Subcutaneous adipose tissue (tissue), 4 donors: ENCODE measurements around the gene ASCC2. TPM values are rescaled to one million over a fixed set of nuclear protein-coding genes. Genes with fewer than 3 reads are reported as not detected.

Experiments
- total RNA-seq, 4 donors: library from RNA; depleted of rRNA; stranded (reverse); fragments of >200 nt; gene quantifications; one replicate each; pipeline ENCODE4 v1.1.0, GENCODE V29; 2016
- TF ChIP-seq, protein P1 (sequence below): fragments of 450-650 bp; IDR thresholded peaks from one replicate; pipeline ENCODE4 v1.5.1; 2016; ENCODE audit warnings: low read depth, mild to moderate bottlenecking, control low read depth, antibody characterized with exemption, moderate library complexity

Gene ASCC2
- total RNA-seq, 4 donors from 2014 or later, result 37.7 to 113 (median 64.8) TPM

DNA sequence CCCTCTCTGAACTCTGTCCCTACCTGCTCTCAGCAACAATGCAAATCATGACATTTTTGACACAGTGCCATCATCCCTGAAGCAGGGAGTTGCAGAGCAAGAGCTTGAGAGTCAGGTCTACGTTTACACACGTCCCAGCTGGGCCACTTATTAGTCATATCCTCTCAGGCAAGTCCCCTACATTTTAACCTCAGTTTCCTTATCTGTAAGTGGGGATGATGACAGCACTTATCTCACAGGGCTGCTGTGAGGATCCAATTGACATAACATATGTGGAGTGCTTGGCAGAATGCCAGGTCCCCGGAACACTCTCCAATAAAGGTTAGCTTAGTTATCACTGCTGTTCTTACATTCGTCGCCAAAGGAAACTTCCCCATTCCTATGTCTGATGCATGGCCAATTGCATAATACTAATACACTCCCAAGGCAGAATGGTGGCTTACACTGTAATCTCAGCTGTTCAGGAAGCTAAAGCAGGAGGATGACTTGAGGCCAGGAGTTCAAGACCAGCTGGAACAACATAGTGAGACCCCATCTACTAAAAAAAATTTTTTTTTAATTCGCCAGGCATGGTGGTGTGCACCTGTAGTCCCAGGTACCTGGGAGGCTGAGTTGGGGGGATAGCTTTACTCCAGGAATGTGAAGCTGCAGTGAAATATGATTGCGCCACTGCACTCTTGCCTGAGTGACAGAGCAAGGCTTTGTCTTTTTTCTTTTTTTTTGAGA, 16.6 kb downstream of the ASCC2 start:
- TF ChIP-seq, protein P1, sequence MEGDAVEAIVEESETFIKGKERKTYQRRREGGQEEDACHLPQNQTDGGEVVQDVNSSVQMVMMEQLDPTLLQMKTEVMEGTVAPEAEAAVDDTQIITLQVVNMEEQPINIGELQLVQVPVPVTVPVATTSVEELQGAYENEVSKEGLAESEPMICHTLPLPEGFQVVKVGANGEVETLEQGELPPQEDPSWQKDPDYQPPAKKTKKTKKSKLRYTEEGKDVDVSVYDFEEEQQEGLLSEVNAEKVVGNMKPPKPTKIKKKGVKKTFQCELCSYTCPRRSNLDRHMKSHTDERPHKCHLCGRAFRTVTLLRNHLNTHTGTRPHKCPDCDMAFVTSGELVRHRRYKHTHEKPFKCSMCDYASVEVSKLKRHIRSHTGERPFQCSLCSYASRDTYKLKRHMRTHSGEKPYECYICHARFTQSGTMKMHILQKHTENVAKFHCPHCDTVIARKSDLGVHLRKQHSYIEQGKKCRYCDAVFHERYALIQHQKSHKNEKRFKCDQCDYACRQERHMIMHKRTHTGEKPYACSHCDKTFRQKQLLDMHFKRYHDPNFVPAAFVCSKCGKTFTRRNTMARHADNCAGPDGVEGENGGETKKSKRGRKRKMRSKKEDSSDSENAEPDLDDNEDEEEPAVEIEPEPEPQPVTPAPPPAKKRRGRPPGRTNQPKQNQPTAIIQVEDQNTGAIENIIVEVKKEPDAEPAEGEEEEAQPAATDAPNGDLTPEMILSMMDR, result no peak

DNA sequence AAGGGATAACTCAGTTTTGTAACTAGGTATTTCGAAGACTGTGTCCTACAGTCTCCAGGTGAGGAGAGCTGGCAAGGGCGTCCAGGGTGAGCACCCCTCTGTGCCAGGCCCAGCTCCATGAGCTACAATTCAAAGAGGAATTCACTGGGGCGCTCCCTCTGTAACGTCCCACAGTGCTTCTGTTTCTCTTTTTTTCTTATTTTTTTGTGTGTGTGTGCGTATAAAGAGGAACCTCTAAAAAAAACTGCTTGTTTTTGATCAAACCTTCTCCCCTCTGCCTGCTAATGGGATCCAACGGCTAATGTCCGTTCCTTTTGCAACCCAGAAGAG, 17.1 kb downstream of the ASCC2 start:
- TF ChIP-seq, protein P1, result no peak

DNA sequence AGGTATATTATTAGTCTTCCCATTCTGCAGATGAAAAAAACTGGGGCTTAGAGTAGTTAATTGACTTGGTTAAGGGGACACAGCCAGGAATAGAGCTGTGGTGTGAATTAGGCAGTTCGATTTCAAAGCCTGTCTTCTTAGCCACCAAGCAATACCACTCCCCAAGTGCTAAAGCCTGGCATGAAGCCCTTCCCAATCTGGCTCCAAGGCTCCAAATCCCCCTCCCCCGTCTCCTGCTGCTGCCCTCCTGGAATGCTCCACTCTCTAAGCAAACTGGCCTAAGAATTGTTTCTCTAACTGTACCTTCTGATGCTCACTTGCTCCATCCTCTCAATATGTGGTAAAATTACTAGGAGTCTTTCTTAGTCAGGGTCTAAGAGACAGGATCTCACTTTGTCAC, 18.6 kb downstream of the ASCC2 start:
- TF ChIP-seq, protein P1, result no peak

DNA sequence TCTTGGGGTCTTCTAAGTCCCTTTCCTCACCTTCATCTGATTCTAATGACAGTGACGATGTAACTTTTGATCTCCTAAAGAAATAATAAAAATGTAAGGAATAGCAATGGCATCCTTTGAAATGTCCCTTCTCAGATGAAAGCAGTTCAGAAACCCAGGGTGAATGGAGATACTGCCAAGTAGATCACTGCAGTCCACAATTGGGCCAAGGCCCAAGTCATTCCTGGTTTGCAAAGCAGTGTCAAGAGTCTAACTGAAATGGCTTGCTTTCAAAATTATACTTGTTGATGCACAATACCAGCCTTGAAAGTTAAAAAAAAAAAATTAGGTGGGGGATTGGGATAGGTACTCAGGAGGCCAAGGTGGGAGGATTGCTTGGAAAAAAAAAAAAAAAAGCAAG, 20.4 kb downstream of the ASCC2 start:
- TF ChIP-seq, protein P1, result no peak

DNA sequence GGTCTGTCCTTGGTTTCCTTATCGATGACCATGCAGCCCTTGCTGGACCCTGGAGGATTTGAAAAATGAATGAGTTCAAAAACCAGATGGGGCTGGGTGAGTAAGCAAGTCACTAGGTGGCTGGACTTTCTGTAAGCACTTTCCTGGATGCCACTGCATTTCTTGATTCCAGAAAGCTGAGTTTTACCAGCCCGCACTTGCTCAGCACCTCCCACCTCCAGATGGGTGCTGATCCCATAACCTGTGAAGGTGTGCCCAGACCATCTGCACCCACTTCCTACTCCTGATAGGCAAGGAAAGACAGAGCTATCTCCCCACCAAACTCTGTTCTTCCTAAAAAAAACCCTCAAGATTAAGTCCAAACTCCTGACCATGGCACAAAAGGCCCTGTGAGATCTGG, 21.1 kb downstream of the ASCC2 start:
- TF ChIP-seq, protein P1, result no peak

DNA sequence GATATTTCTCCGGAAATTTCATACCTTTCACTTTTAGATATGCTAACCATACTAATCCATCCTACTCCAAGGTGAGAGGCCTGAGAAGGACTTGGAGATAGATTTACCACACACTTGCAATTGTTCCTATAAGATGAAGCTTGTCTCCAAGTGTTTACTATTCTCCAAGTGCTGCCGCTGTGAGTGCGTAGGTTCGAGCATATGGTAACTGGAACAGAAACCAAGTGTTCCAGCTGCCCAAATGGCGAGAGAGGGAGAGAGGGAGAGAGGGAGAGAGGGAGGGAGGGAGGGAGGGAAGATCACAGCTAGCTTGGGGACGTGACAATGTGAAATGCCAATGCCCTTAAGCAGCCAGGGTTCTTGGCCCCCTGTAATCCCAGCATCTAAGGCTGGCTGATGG, 21.5 kb downstream of the ASCC2 start:
- TF ChIP-seq, protein P1, result no peak

DNA sequence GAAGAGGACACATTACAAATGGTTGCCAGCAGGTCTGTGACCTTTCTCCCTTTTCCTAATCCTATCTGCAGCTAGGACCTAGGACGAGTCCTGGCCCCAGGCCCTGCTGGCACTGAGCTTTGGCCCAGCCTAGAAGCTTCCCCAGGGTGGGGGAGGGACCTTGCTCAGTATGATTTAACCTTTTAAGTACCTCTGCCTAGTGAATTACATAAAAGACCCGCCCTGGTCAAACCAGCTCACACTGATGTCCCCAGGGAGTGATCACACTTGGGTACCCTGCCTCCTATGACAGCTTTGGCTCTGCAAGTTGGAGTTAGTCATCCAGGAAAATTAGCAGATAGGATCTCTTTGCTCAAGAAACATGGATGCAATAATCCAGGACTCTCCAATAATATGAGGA, 21.9 kb downstream of the ASCC2 start:
- TF ChIP-seq, protein P1, result no peak
